Spleen (tissue), 11 donors: ENCODE measurements around the gene CROCC. TPM values are rescaled to one million over a fixed set of nuclear protein-coding genes. Genes with fewer than 3 reads are reported as not detected.
"Not testable (repeated sequence)": the region's sequence is repeated elsewhere in the genome, so short reads cannot be mapped to it uniquely, and the experiment has no call there.

Source experiments
- DNase-seq: peaks from one replicate; pipeline ENCODE4 v3.0.0-alpha.2; 2020
- H3K27ac ChIP-seq, 8 donors: fragments of 200-600 bp; sonication (generic) in 7 of 8; 1 replicate in 4 of 8; 2 replicates in 4 of 8; pipeline versions ENCODE4 v1.5.0 to v1.8.0; 2016 to 2021; ENCODE audit warnings: inconsistent platforms in 4 of 8, mild to moderate bottlenecking in 4 of 8, moderate library complexity in 1 of 8
- H3K27me3 ChIP-seq, 7 donors: fragments of 200-600 bp; sonication (generic) in 6 of 7; replicated peaks in 1 of 7; 1 replicate in 4 of 7; 2 replicates in 3 of 7; pipeline versions ENCODE4 v1.5.0 to v1.8.0; 2016 to 2021; ENCODE audit warnings: inconsistent platforms in 3 of 7, mild to moderate bottlenecking in 1 of 7
- H3K36me3 ChIP-seq, 6 donors: fragments of 200-600 bp; sonication (generic) in 5 of 6; 1 replicate in 4 of 6; 2 replicates in 2 of 6; pipeline versions ENCODE4 v1.5.0 to v1.8.0; 2016 to 2021; ENCODE audit warnings: inconsistent platforms in 2 of 6
- H3K4me1 ChIP-seq, 6 donors: fragments of 200-600 bp; sonication (generic) in 5 of 6; 1 replicate in 3 of 6; 2 replicates in 3 of 6; pipeline versions ENCODE4 v1.5.0 to v1.8.0; 2016 to 2021; ENCODE audit warnings: inconsistent platforms in 3 of 6
- H3K4me3 ChIP-seq, 8 donors: fragments of 200-600 bp; sonication (generic) in 7 of 8; 1 replicate in 4 of 8; 2 replicates in 4 of 8; pipeline versions ENCODE4 v1.5.0 to v1.8.0; 2016 to 2021; ENCODE audit warnings: inconsistent platforms in 4 of 8, mild to moderate bottlenecking in 4 of 8, moderate library complexity in 2 of 8
- H3K9me3 ChIP-seq, 8 donors: fragments of 200-600 bp; sonication (generic) in 7 of 8; 1 replicate in 4 of 8; 2 replicates in 4 of 8; pipeline versions ENCODE4 v1.5.0 to v1.8.0; 2016 to 2021; ENCODE audit warnings: inconsistent platforms in 4 of 8
- POLR2A ChIP-seq, 3 donors: fragments of 450-650 bp; IDR thresholded peaks; one replicate each; pipeline ENCODE4 v1.5.1; 2017; ENCODE audit warnings: antibody characterized with exemption in 3 of 3, mild to moderate bottlenecking in 1 of 3
- POLR2AphosphoS5 ChIP-seq, 3 donors: sonication (generic); formaldehyde crosslinking; IDR thresholded peaks; one replicate each; pipeline ENCODE4 v1.5.1; 2017; ENCODE audit warnings: antibody characterized with exemption in 3 of 3
- WGBS, 5 donors: extraction: QIAGEN DNeasy Blood & Tissue Kit in 3 of 5; methylation state at CpG; one replicate each; pipeline versions ENCODE4 v1.1.5 to v1.1.7; 2013 to 2018; 5-methylcytosine and 5-hydroxymethylcytosine counted together
- intact Hi-C: fragments of 100-400 bp; cut with DNase I; formaldehyde crosslinking; loops from one replicate; pipeline ENCODE4 v1.15.0; 2023; ENCODE audit warnings: low total_unique reads
- polyA plus RNA-seq, 3 donors: library from polyadenylated mRNA; stranded (reverse); fragments of 200-250 nt; gene quantifications; one replicate each; pipeline ENCODE4 v1.2.1, GENCODE V29; 2013
- total RNA-seq, 7 donors: library from RNA; depleted of rRNA in 3 of 7; stranded (reverse); fragments of >200 nt in 3 of 7; fragmentation: NEBNext Ultra II Directional in 4 of 7; extraction: Animal tissue kit (Norgen Biotek cat#: 25700) in 4 of 7; gene quantifications; one replicate each; pipeline versions ENCODE4 v1.1.0 to v1.2.1, GENCODE V29; 2016 to 2021
- TF ChIP-seq, protein P1 (sequence below), 11 experiments: fragments of 200-600 bp in 7 of 11; fragments of 450-650 bp in 4 of 11; sonication (generic) in 4 of 11; IDR thresholded peaks in 8 of 11; conservative IDR thresholded peaks in 3 of 11; 1 replicate in 7 of 11; 2 replicates in 4 of 11; pipeline versions ENCODE4 v1.4.0 to v1.8.0; 2016 to 2021; ENCODE audit warnings: antibody characterized with exemption in 11 of 11, inconsistent platforms in 4 of 11, mild to moderate bottlenecking in 1 of 11
- donor health status: healthy with polysubstance abuse.
- donor health status: DM: no; HTN: no; CAD: no; lungs with moderate emphysema.
- donor health status: DM: no; HTN: no; CAD: no.
- donor health status: Bipolar disorder and iron deficiency.
- donor health status: healthy.
- donor health status: DM: no; HTN: no; CAD: no.
- donor health status: DM: yes; HTN: yes; CAD: no.

Gene CROCC
- total and polyA plus RNA-seq, 10 donors, result 14.5 to 55.4 (median 30.7) TPM

DNA sequence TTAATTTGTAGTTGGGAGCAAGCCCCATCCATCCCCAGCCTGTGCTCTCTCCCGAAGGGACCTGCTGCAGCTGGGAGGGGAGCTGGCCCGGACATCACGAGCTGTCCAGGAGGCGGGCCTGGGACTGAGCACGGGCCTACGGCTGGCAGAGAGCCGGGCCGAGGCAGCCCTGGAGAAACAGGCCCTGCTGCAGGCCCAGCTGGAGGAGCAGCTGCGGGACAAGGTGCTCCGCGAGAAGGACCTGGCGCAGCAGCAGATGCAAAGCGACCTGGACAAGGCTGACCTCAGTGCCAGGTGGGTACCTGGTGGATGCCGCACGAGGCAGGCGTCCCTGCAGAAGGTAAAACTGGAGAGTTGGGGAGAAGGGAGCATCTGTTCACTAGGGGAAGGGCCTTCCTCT is 14.8 kb downstream of the CROCC start:
- DNase-seq, H3K4me1 ChIP-seq, H3K9me3 ChIP-seq, intact Hi-C loops, H3K27ac ChIP-seq, H3K27me3 ChIP-seq, H3K4me3 ChIP-seq: not testable (repeated sequence)
- H3K36me3 ChIP-seq, result peaks cover 0 to 75% (median 19%) of the 10 kb centered on the region in 6 donors
- WGBS, 5 donors, result 92 to 97% (median 94%) methylated on average over 16 of the region's 16 CpGs

DNA sequence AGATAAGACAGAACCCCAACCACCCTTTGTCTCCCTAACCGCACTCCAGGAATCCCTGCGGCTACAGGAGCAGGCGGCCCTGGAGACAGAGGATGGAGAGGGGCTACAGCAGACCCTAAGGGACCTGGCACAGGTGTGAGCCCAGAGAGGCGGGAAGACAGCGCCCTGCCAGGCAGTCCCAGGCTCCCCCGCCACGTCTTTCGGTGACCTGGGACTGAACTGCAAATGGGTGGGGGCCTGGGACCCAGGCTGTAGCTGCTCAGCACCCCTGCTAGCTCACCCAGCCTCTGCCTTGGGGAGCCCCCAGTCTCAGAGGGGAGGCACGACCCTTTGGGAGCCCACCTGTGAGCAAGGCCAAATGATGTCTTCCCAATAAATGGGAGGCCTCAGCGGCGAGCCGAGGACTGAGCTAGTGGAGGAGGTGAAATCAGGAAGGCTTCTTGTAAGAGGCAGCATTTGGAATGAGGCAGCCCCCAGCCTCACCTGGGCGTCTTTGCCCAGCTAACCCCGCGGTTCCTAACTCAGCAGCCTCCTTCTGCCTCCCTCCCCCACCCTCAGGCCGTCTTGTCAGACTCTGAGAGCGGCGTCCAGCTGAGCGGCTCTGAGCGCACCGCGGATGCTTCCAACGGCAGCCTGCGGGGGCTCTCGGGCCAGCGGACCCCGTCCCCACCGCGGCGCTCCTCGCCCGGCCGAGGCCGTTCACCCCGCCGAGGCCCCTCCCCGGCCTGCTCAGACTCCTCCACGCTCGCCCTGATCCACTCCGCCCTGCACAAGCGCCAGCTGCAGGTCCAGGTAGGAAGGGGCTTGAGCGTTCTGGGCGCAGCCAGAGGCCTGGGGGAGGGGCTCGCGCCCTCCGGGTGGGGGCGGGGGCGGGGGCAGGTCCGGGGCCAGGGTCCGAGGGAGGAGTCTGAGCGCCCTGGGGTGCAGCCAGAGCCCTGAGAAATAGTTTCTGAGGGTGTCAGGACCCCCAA is 16.9 kb downstream of the CROCC start:
- H3K4me1 ChIP-seq, result no peaks in the 10 kb centered on the region
- H3K4me3 ChIP-seq, result no peak overlapping the region
- no peak overlapping the region for H3K27ac ChIP-seq
- H3K36me3 ChIP-seq, result peaks cover 0 to 75% (median 14%) of the 10 kb centered on the region in 6 donors
- intact Hi-C loops, result no loop called here
- no peak for TF ChIP-seq POLR2AphosphoS5 (IDR thresholded peaks at IDR 0.05)
- TF ChIP-seq, protein P1, sequence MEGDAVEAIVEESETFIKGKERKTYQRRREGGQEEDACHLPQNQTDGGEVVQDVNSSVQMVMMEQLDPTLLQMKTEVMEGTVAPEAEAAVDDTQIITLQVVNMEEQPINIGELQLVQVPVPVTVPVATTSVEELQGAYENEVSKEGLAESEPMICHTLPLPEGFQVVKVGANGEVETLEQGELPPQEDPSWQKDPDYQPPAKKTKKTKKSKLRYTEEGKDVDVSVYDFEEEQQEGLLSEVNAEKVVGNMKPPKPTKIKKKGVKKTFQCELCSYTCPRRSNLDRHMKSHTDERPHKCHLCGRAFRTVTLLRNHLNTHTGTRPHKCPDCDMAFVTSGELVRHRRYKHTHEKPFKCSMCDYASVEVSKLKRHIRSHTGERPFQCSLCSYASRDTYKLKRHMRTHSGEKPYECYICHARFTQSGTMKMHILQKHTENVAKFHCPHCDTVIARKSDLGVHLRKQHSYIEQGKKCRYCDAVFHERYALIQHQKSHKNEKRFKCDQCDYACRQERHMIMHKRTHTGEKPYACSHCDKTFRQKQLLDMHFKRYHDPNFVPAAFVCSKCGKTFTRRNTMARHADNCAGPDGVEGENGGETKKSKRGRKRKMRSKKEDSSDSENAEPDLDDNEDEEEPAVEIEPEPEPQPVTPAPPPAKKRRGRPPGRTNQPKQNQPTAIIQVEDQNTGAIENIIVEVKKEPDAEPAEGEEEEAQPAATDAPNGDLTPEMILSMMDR (IDR thresholded peaks at IDR 0.05 in 8 of 11, conservative IDR thresholded peaks at IDR 0.05 in 3 of 11), result no peak
- TF ChIP-seq POLR2A (IDR thresholded peaks at IDR 0.05), result no peak
- H3K9me3 ChIP-seq, result no peaks in the 10 kb centered on the region
- H3K27me3 ChIP-seq, result no peaks in the 10 kb centered on the region
- 76 to 92% (median 89%) methylated on average over 42 to 51 of the region's 51 CpGs for WGBS, 5 donors
- peak; percentile 71 for DNase-seq

DNA sequence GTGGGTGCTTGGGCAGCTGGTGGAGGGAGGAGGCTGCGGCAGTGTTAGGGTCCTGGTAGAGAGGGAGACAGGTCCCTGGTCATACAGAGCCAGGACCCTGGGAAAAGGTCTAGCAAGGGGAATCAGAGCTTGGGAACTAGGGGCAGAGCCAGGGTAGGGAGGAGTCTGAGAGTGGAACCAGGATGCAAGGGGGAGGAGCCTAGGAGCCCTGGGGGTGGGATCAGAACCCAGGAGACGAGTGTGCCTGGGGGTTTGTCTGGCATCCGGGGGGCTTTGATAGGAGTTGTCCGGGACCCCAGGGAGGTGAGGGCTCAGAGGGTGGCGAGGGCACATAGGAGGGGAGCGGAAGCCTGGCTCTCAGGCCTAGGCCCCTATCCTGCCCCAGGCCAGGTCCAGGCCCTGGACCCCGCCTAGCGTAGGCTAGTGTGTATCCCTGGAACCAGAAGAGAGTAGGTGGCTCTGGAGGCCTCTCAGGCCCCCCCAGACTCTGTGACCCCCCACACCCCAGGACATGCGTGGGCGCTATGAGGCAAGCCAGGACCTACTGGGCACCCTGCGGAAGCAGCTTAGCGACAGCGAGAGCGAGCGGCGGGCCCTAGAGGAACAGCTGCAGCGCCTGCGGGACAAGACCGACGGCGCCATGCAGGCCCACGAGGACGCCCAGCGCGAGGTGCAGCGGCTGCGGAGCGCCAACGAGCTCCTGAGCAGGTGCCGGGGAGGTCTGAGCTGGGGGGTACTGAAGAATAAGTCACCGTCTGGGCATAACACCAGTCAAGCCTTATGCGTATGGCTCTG is 17.9 kb downstream of the CROCC start:
- 94 to 98% (median 96%) methylated on average over 32 of the region's 32 CpGs for WGBS, 5 donors
- intact Hi-C loops, H3K4me3 ChIP-seq, H3K27ac ChIP-seq, H3K9me3 ChIP-seq, H3K4me1 ChIP-seq, H3K27me3 ChIP-seq: not testable (repeated sequence)
- H3K36me3 ChIP-seq, result peaks cover 0 to 84% (median 18%) of the 10 kb centered on the region in 6 donors
- DNase-seq, result peak; percentile 73

DNA sequence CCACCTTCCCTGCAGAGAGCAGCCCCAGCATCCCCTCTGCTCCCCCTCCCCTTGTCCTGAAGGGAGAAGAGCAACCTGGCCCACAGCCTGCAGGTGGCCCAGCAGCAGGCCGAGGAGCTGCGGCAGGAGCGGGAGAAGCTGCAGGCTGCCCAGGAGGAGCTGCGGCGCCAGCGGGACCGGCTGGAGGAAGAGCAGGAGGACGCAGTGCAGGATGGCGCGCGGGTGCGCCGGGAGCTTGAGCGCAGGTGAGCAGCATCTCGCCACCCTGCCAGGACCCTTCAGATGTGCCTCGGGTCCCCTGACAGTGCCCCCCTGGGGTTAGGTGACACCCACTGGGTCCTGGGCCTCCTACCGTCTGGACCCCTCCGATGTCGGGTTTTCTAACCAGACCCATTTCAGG is 22.3 kb downstream of the CROCC start:
- DNase-seq, result no peak
- H3K27ac ChIP-seq, result no peak overlapping the region
- TF ChIP-seq, protein P1 (IDR thresholded peaks at IDR 0.05 in 8 of 11, conservative IDR thresholded peaks at IDR 0.05 in 3 of 11), result no peak
- no peak for TF ChIP-seq POLR2A (IDR thresholded peaks at IDR 0.05)
- no peak for TF ChIP-seq POLR2AphosphoS5 (IDR thresholded peaks at IDR 0.05)
- H3K9me3 ChIP-seq, result no peaks in the 10 kb centered on the region
- WGBS, 5 donors, result 89 to 97% (median 94%) methylated on average over 18 to 19 of the region's 19 CpGs
- intact Hi-C loops, result no loop called here
- no peaks in the 10 kb centered on the region for H3K4me1 ChIP-seq
- H3K27me3 ChIP-seq, result no peaks in the 10 kb centered on the region
- no peak overlapping the region for H3K4me3 ChIP-seq
- H3K36me3 ChIP-seq, result peaks cover 0 to 89% (median 29%) of the 10 kb centered on the region in 6 donors

DNA sequence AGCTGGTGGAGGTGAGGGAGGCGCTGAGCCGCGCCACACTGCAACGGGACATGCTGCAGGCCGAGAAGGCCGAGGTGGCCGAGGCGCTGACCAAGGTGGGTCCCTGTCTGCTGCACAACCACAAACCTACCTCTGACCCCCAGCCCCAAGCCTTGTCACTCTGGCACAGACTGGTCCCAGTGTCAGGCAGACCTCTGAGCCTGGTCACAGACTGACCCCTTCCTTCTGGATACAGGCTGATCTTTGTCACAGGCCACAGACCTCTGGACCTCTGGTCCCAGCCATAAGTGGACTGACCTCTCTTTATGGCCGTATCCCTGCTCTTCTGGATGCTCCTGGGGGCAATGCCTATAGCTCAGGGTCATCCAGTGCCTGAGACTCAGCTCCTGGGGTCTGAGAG is 23.8 kb downstream of the CROCC start:
- intact Hi-C loops, result loop anchor here (5.0 kb wide), 1 partner anchor 323 kb away; no protein-coding TSS in a partner anchor
- not testable (repeated sequence) for H3K27me3 ChIP-seq, H3K27ac ChIP-seq, H3K9me3 ChIP-seq, H3K4me3 ChIP-seq, DNase-seq, H3K4me1 ChIP-seq
- peaks cover 0 to 79% (median 29%) of the 10 kb centered on the region in 6 donors for H3K36me3 ChIP-seq
- WGBS, 5 donors, result 83 to 100% (median 92%) methylated on average over 1 to 9 of the region's 9 CpGs

DNA sequence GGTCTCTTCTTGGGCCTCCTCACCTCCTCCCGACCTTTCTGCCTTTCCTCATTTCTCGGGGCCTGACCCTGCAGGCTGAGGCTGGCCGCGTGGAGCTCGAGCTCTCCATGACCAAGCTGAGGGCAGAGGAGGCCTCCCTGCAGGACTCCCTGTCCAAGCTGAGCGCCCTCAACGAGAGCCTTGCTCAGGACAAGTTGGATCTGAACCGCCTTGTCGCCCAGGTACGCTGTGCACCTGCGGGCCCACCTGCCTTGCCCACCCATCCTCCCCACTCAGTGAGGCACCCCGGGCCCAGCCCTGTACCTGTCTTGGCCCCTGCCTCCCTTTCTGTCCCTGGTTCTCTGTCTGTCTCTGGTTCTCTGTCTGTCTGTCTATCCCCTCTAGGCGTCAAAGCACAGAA is 24.5 kb downstream of the CROCC start:
- WGBS, 5 donors, result 89 to 93% (median 90%) methylated on average over 10 to 13 of the region's 13 CpGs
- intact Hi-C loops, result loop anchor here (5.0 kb wide), 1 partner anchor 324 kb away; no protein-coding TSS in a partner anchor
- not testable (repeated sequence) for DNase-seq, H3K9me3 ChIP-seq, H3K4me3 ChIP-seq, H3K27ac ChIP-seq, H3K4me1 ChIP-seq, H3K27me3 ChIP-seq
- H3K36me3 ChIP-seq, result peaks cover 0 to 76% (median 27%) of the 10 kb centered on the region in 6 donors
